Right lobe of liver (tissue), 6 donors: ENCODE measurements around the gene GSTO1. TPM values are rescaled to one million over a fixed set of nuclear protein-coding genes. Genes with fewer than 3 reads are reported as not detected.

Source experiments
- ATAC-seq, 4 donors: fragments of 200-7000 bp; cut with Tn5 transposase; one replicate each; pipeline ENCODE4 v1.9.1; 2020; ENCODE audit warnings: mild to moderate bottlenecking in 4 of 4, moderate library complexity in 4 of 4
- DNase-seq, 3 donors: peaks; one replicate each; pipeline ENCODE4 v3.0.0-alpha.2; 2020
- H3K27ac ChIP-seq, 3 donors: fragments of 200-600 bp; one replicate each; pipeline ENCODE4 v1.8.0; 2022
- H3K27me3 ChIP-seq, 2 donors: fragments of 200-600 bp; one replicate each; pipeline ENCODE4 v1.8.0; 2022
- H3K36me3 ChIP-seq, 4 donors: fragments of 200-600 bp; sonication (generic) in 1 of 4; one replicate each; pipeline versions ENCODE4 v1.5.1 to v1.8.0; 2017 to 2022; ENCODE audit warnings: control low read depth in 1 of 4
- H3K4me1 ChIP-seq, 4 donors: fragments of 200-600 bp; sonication (generic) in 1 of 4; one replicate each; pipeline versions ENCODE4 v1.5.1 to v1.8.0; 2017 to 2022; ENCODE audit warnings: control low read depth in 1 of 4
- H3K4me3 ChIP-seq, 3 donors: fragments of 200-600 bp; one replicate each; pipeline ENCODE4 v1.8.0; 2022
- H3K9me3 ChIP-seq, 4 donors: fragments of 200-600 bp; sonication (generic) in 1 of 4; one replicate each; pipeline versions ENCODE4 v1.5.1 to v1.8.0; 2017 to 2022; ENCODE audit warnings: control low read depth in 1 of 4
- POLR2A ChIP-seq: fragments of 450-650 bp; IDR thresholded peaks from one replicate; pipeline ENCODE4 v1.6.1; 2017; ENCODE audit warnings: antibody characterized with exemption, mild to moderate bottlenecking
- WGBS: methylation state at CpG from one replicate; pipeline ENCODE4 v1.1.6; 2018; ENCODE audit warnings: low coverage, low lambda C conversion rate; ENCODE audit not compliant: insufficient coverage; ENCODE audit errors: missing lambda C conversion rate; 5-methylcytosine and 5-hydroxymethylcytosine counted together
- intact Hi-C, 2 donors: fragments of 100-400 bp; cut with DNase I; formaldehyde crosslinking; loops; one replicate each; pipeline versions ENCODE4 v1.11.2 to v1.14.1; 2022
- total RNA-seq, 6 experiments: library from RNA; depleted of rRNA in 2 of 6; stranded (reverse); fragments of >200 nt in 2 of 6; fragmentation: NEBNext Ultra II Directional in 3 of 6; extraction: Animal tissue kit (Norgen Biotek cat#: 25700) in 3 of 6; gene quantifications; one replicate each; pipeline versions ENCODE4 v1.1.0 to v1.2.4, GENCODE V29; 2016 to 2023
- TF ChIP-seq, protein P1 (sequence below), 4 donors: fragments of 200-600 bp in 3 of 4; fragments of 450-650 bp in 1 of 4; IDR thresholded peaks; one replicate each; pipeline versions ENCODE4 v1.5.1 to v1.8.0; 2016 to 2022; ENCODE audit warnings: antibody characterized with exemption in 4 of 4, mild to moderate bottlenecking in 2 of 4
- donor health status: DM: no; HTN: yes; CAD: no.
- donor health status: DM: no; HTN: no; CAD: no.
- donor health status: DM: no; HTN: no; CAD: no.
- donor health status: DM: no; HTN: yes; CAD: no.
- donor health status: DM: no; HTN: yes; CAD: no.

The GSTO1 gene
- total RNA-seq, 6 experiments from 2014 or later: 205 to 273 (median 240) TPM

GRCh38 chr10:104231784-104232612 is 22.7 kb upstream of the GSTO1 start, which contains the start of gene CFAP43:
CFAP43 (minus strand) TSS chr10:104232364; CDS start chr10:104232246, 118 bp downstream.
- intact Hi-C loops: no loop called here
- Histone ChIP-seq H3K27me3 (no peaks in the 10 kb centered on the region), H3K9me3 (no peaks in the 10 kb centered on the region), H3K4me3 (peak within 1 kb of the TSS; percentile 85 to 90 (median 89)), H3K36me3 (no peaks in the 10 kb centered on the region), H3K27ac (peak within 1 kb of the TSS in 2 of 3 donors; percentile 52 to 64), H3K4me1 (peaks cover 0 to 5% (median 0%) of the 10 kb centered on the region in 4 donors)
- 2% methylated on average over 24 of the region's 60 CpGs for WGBS
- peak; percentile 99 for DNase-seq
- ATAC-seq: peak; percentile 99 to 100 (median 99)
- TF ChIP-seq POLR2A: no peak
- TF ChIP-seq, protein P1, sequence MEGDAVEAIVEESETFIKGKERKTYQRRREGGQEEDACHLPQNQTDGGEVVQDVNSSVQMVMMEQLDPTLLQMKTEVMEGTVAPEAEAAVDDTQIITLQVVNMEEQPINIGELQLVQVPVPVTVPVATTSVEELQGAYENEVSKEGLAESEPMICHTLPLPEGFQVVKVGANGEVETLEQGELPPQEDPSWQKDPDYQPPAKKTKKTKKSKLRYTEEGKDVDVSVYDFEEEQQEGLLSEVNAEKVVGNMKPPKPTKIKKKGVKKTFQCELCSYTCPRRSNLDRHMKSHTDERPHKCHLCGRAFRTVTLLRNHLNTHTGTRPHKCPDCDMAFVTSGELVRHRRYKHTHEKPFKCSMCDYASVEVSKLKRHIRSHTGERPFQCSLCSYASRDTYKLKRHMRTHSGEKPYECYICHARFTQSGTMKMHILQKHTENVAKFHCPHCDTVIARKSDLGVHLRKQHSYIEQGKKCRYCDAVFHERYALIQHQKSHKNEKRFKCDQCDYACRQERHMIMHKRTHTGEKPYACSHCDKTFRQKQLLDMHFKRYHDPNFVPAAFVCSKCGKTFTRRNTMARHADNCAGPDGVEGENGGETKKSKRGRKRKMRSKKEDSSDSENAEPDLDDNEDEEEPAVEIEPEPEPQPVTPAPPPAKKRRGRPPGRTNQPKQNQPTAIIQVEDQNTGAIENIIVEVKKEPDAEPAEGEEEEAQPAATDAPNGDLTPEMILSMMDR (IDR thresholded peaks at IDR 0.05): no peak

DNA sequence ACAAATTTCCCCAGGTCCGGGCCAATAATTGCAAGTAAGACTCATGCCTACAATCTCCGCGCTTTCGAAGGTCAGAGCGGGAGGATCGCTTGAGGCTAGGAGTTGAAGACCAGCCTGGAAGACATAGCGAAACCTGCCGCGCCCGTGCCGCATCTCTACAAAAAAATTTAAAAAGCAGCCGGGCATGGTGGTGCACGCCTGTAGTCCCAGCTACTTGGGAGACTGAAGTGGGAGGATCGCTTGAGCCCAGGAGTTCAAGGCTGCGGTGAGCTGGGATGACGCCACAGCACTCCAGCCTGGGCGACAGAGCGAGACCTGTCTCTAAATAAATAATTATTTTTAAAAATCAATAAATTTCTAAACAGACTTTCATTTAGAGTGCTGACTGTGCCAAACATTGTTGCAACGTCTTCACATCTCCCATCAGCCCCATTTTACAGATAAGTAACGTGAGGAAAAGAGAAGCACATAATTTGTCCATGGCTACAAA is 22.0 kb upstream of the GSTO1 start:
- DNase-seq (peak; percentile 64 to 84 (median 68)), ATAC-seq (peak; percentile 46 to 74 (median 69))
- 7% methylated on average over 20 of the region's 20 CpGs for WGBS
- intact Hi-C loops: no loop called here
- Histone ChIP-seq H3K36me3 (no peaks in the 10 kb centered on the region), H3K4me1 (peaks cover 0 to 5% (median 0%) of the 10 kb centered on the region in 4 donors), H3K9me3 (no peaks in the 10 kb centered on the region), H3K4me3 (peak overlapping the region; percentile 85 to 90 (median 89)), H3K27ac (peak overlapping the region in 2 of 3 donors; percentile 52 to 64), H3K27me3 (no peaks in the 10 kb centered on the region)
- TF ChIP-seq, protein P1 (IDR thresholded peaks at IDR 0.05): no peak
- no peak for TF ChIP-seq POLR2A

DNA sequence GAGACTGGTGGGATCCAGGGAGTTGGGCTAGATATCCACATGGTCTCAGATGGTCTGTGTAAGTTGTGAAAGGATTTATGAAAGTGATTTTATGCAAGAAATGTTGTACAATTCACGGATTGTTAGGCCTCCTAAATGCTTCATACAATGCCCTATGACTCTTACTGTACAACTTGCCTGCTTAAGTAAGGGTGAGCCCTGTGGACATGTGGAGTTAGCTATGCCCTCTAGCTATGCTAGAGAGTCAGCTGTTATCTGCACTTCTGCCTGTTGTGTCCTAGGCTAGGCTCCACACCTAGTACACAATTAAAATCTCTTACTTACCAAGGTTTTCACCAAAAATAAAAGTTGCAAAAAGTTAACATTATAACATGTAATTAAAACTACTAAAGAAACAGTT is 20.9 kb upstream of the GSTO1 start:
- H3K4me1 ChIP-seq: peaks cover 0 to 5% (median 0%) of the 10 kb centered on the region in 4 donors
- WGBS: 29% methylated on average over 1 of the region's 1 CpG
- intact Hi-C loops: no loop called here
- no peaks in the 10 kb centered on the region for H3K9me3 ChIP-seq
- no peaks in the 10 kb centered on the region for H3K36me3 ChIP-seq
- TF ChIP-seq, protein P1 (IDR thresholded peaks at IDR 0.05): no peak
- TF ChIP-seq POLR2A: no peak
- no peak overlapping the region for H3K4me3 ChIP-seq
- H3K27ac ChIP-seq: no peak overlapping the region
- ATAC-seq: peak in 1 of 4 donors; percentile 20
- DNase-seq: no peak
- H3K27me3 ChIP-seq: no peaks in the 10 kb centered on the region

- WGBS: 80% methylated on average over 1 of the region's 1 CpG
- no peaks in the 10 kb centered on the region for H3K9me3 ChIP-seq
- H3K27me3 ChIP-seq: no peaks in the 10 kb centered on the region
- intact Hi-C loops: no loop called here
- ATAC-seq: no peak
- peaks cover 0 to 5% (median 0%) of the 10 kb centered on the region in 4 donors for H3K4me1 ChIP-seq
- DNase-seq: no peak
- H3K4me3 ChIP-seq: no peak overlapping the region
- TF ChIP-seq, protein P1 (IDR thresholded peaks at IDR 0.05): no peak
- TF ChIP-seq POLR2A: no peak
- H3K27ac ChIP-seq: no peak overlapping the region
- H3K36me3 ChIP-seq: no peaks in the 10 kb centered on the region
These were observed 19.8 kb upstream of the GSTO1 start for GRCh38 chr10:104234934-104235333.
